Lower leg skin (tissue), 4 donors: ENCODE data around the gene USB1. TPM values are rescaled to one million over a fixed set of nuclear protein-coding genes. Genes with fewer than 3 reads are reported as not detected.

ENCODE experiments used
- DNase-seq, 2 donors: peaks; one replicate each; pipeline ENCODE4 v3.0.0-alpha.2; 2019; ENCODE audit warnings: low spot score in 2 of 2
- H3K4me3 ChIP-seq: fragments of 200-600 bp; sonication (generic); 2 replicates; pipeline ENCODE4 v1.5.1; 2017; ENCODE audit warnings: mild to moderate bottlenecking, low read depth; ENCODE audit not compliant: poor library complexity, severe bottlenecking
- POLR2A ChIP-seq, 2 donors: fragments of 450-650 bp; IDR thresholded peaks; one replicate each; pipeline ENCODE4 v1.6.1; 2016 to 2017; ENCODE audit warnings: antibody characterized with exemption in 2 of 2, mild to moderate bottlenecking in 1 of 2, moderate library complexity in 1 of 2
- WGBS, 2 donors: methylation state at CpG; one replicate each; pipeline ENCODE4 v1.1.5; 2018; 5-methylcytosine and 5-hydroxymethylcytosine counted together
- intact Hi-C: fragments of 100-400 bp; cut with DNase I; formaldehyde crosslinking; loops from one replicate; pipeline ENCODE4 v1.15.0; 2023; ENCODE audit warnings: low total_unique reads
- total RNA-seq, 4 donors: library from RNA; depleted of rRNA; stranded (reverse); fragments of >200 nt; gene quantifications; one replicate each; pipeline ENCODE4 v1.1.0, GENCODE V29; 2016
- TF ChIP-seq, protein P1 (sequence below), 3 donors: fragments of 450-650 bp; IDR thresholded peaks; one replicate each; pipeline ENCODE4 v1.5.1; 2016; ENCODE audit warnings: antibody characterized with exemption in 3 of 3, mild to moderate bottlenecking in 3 of 3, moderate library complexity in 2 of 3

USB1 gene
- total RNA-seq, 4 donors from 2014 or later = 13.3 to 34.2 (median 23.3) TPM

DNA sequence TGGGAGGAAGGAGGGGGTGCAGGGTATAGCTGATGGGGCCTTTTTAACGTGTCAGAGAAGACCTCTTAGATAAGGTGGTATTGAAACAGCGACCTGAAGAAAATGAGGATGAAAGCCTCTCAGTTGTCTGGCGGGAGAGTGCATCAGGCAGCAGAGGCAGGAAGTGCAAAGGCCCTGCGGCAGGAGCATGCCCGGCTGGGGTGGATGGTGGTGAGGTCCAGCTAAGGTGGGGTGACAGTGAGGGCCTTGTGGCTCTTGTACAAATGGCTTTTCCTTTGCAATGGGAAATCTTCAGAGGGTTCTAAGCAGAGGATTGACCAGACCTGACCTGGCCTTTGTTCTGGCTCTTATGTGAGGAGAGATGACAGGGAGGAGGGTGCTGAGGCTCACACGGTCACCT lies 35.7 kb downstream of the USB1 start:
- WGBS, 2 donors = 93 to 94% methylated on average over 6 of the region's 6 CpGs
- TF ChIP-seq, protein P1, sequence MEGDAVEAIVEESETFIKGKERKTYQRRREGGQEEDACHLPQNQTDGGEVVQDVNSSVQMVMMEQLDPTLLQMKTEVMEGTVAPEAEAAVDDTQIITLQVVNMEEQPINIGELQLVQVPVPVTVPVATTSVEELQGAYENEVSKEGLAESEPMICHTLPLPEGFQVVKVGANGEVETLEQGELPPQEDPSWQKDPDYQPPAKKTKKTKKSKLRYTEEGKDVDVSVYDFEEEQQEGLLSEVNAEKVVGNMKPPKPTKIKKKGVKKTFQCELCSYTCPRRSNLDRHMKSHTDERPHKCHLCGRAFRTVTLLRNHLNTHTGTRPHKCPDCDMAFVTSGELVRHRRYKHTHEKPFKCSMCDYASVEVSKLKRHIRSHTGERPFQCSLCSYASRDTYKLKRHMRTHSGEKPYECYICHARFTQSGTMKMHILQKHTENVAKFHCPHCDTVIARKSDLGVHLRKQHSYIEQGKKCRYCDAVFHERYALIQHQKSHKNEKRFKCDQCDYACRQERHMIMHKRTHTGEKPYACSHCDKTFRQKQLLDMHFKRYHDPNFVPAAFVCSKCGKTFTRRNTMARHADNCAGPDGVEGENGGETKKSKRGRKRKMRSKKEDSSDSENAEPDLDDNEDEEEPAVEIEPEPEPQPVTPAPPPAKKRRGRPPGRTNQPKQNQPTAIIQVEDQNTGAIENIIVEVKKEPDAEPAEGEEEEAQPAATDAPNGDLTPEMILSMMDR (IDR thresholded peaks at IDR 0.05) = no peak
- no peak for TF ChIP-seq POLR2A (IDR thresholded peaks at IDR 0.05)
- DNase-seq = no peak
- H3K4me3 ChIP-seq = no peak overlapping the region
- intact Hi-C loops = no loop called here

- WGBS, 2 donors = 92 to 96% methylated on average over 16 of the region's 16 CpGs
- TF ChIP-seq, protein P1 (IDR thresholded peaks at IDR 0.05) = no peak
- no peak for TF ChIP-seq POLR2A (IDR thresholded peaks at IDR 0.05)
Measured at GRCh38 chr16:58037365-58038057, 36.3 kb downstream of the USB1 start.

GRCh38 chr16:58038219-58038641 lies 37.0 kb downstream of the USB1 start:
- WGBS, 2 donors = 87 to 93% methylated on average over 20 of the region's 20 CpGs

More at GRCh38 chr16:58037365-58038057, 36.3 kb downstream of the USB1 start:
- intact Hi-C loops = no loop called here
- no peak for DNase-seq
- no peak overlapping the region for H3K4me3 ChIP-seq

DNA sequence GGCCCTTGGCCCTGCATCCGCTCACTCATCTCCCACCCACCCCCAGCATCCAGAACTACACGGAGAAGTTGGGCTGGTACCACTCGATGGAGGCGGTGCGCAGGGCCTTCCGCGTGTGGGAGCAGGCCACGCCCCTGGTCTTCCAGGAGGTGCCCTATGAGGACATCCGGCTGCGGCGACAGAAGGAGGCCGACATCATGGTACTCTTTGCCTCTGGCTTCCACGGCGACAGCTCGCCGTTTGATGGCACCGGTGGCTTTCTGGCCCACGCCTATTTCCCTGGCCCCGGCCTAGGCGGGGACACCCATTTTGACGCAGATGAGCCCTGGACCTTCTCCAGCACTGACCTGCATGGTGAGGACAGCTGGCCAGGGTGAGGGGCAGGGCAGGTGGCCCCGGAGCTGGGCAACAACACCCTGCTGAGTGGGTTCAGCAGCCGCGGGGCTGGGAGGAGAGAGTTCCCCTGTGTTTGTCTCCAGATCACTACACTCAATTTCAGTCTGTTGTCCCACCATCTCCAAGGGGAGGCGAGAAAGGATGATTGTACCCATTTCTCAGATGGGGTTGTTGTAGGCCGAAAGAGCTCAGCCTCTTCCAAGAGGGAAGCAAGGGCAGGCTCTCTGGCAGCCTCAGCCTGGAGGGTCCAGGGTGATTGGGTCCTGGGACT lies 38.8 kb downstream of the USB1 start:
- DNase-seq = no peak
- 92 to 97% methylated on average over 25 to 26 of the region's 26 CpGs for WGBS, 2 donors
- intact Hi-C loops = no loop called here
- no peak overlapping the region for H3K4me3 ChIP-seq
- TF ChIP-seq, protein P1 (IDR thresholded peaks at IDR 0.05) = no peak
- no peak for TF ChIP-seq POLR2A (IDR thresholded peaks at IDR 0.05)

More at GRCh38 chr16:58038219-58038641, 37.0 kb downstream of the USB1 start:
- no peak overlapping the region for H3K4me3 ChIP-seq
- no peak for DNase-seq
- TF ChIP-seq POLR2A (IDR thresholded peaks at IDR 0.05) = no peak
- TF ChIP-seq, protein P1 (IDR thresholded peaks at IDR 0.05) = no peak
- intact Hi-C loops = no loop called here

GRCh38 chr16:58040496-58040846 lies 39.3 kb downstream of the USB1 start:
- WGBS, 2 donors = 94 to 100% methylated on average over 12 of the region's 12 CpGs
- intact Hi-C loops = no loop called here
- TF ChIP-seq, protein P1 (IDR thresholded peaks at IDR 0.05) = no peak
- TF ChIP-seq POLR2A (IDR thresholded peaks at IDR 0.05) = no peak
- H3K4me3 ChIP-seq = no peak overlapping the region
- no peak for DNase-seq
